HepG2 (cell line): ENCODE data around the gene ZNG1A. TPM values are rescaled to one million over a fixed set of nuclear protein-coding genes. Genes with fewer than 3 reads are reported as not detected.
"Not testable (repeated sequence)": the region's sequence is repeated elsewhere in the genome, so short reads cannot be mapped to it uniquely, and the experiment has no call there.

ENCODE experiments used
- ATAC-seq: fragments of 200-7000 bp; cut with Tn5 transposase; 3 replicates; pipeline ENCODE4 v1.9.1; 2020; ENCODE audit warnings: mild to moderate bottlenecking, moderate library complexity
- BruUV-seq: library from RNA; stranded (reverse); fragments of 400-500 nt; replicated peaks from 2 replicates; lab custom pipeline; 2021; lab: Mats Ljungman, UMichigan
- CTCF ChIA-PET: fragments of 300-600 bp; formaldehyde crosslinking; extraction: SDS; loops from one replicate; lab custom pipeline; 2021; ENCODE audit warnings: low total read pairs, inconsistent platforms, low intra/inter-chr PET ratio; lab: Yijun Ruan, JAX
- POLR2A ChIA-PET: fragments of 350-600 bp; sonication (Branson Sonifier 250); formaldehyde crosslinking; loops from one replicate; lab custom pipeline; 2020; ENCODE audit warnings: antibody characterized with exemption, inconsistent platforms; lab: Yijun Ruan, JAX
- DNase-seq: peaks from one replicate; pipeline ENCODE4 v3.0.0-alpha.2; 2015; ENCODE audit warnings: low spot score
- FAIRE-seq: peaks from 3 replicates; lab custom pipeline; 2011; peaks lifted over from hg19 to GRCh38; lab: Jason Lieb, UNC
- H2AFZ ChIP-seq: one replicate; pipeline ENCODE4 v1.6.1; 2011; ENCODE audit warnings: low read length, inconsistent platforms
- H3K27ac ChIP-seq: fragments of 300-600 bp; 3 replicates; pipeline ENCODE4 v1.8.0; 2011; ENCODE audit warnings: mixed run types, mild to moderate bottlenecking, mixed read lengths, low read length, inconsistent platforms; ENCODE audit not compliant: insufficient read depth; ENCODE audit errors: extremely low read length
- H3K27me3 ChIP-seq, 2 experiments: fragments of 200-600 bp in 1 of 2; 2 replicates in 1 of 2; 3 replicates in 1 of 2; pipeline versions ENCODE4 v1.6.0 to v1.8.0; 2011; ENCODE audit warnings: low read length in 2 of 2, mild to moderate bottlenecking in 2 of 2, moderate library complexity in 2 of 2, inconsistent platforms in 1 of 2; ENCODE audit not compliant: insufficient read depth in 2 of 2, control insufficient read depth in 1 of 2
- H3K36me3 ChIP-seq, 2 experiments: fragments of 200-600 bp in 1 of 2; replicated peaks in 1 of 2; 2 replicates in 1 of 2; 3 replicates in 1 of 2; pipeline versions ENCODE4 v1.5.1 to v1.8.0; 2011; ENCODE audit warnings: low read length in 2 of 2, inconsistent platforms in 1 of 2; ENCODE audit not compliant: insufficient read depth in 2 of 2, control insufficient read depth in 1 of 2
- H3K4me1 ChIP-seq: 2 replicates; pipeline ENCODE4 v1.5.1; 2012; ENCODE audit warnings: low read length, inconsistent platforms; ENCODE audit not compliant: insufficient read depth
- H3K4me2 ChIP-seq: 2 replicates; pipeline ENCODE4 v1.6.0; 2011; ENCODE audit warnings: low read depth, low read length, inconsistent platforms
- H3K4me3 ChIP-seq, 3 experiments: fragments of 200-600 bp in 1 of 3; sonication (generic), shearing (Covaris generic) in 1 of 3; replicated peaks in 1 of 3; 2 replicates each; pipeline ENCODE4 v1.5.1; 2011 to 2016; ENCODE audit warnings: low read length in 3 of 3, inconsistent platforms in 2 of 3, low read depth in 2 of 3, mild to moderate bottlenecking in 2 of 3, control low read depth in 1 of 3, mixed read lengths in 1 of 3; ENCODE audit not compliant: insufficient read depth in 1 of 3
- H3K79me2 ChIP-seq: one replicate; pipeline ENCODE4 v1.6.1; 2011; ENCODE audit warnings: low read length, inconsistent platforms; ENCODE audit not compliant: insufficient read depth
- H3K9ac ChIP-seq: 2 replicates; pipeline ENCODE4 v1.6.0; 2011; ENCODE audit warnings: mild to moderate bottlenecking, low read depth, low read length, inconsistent platforms; ENCODE audit not compliant: insufficient read depth
- H3K9me3 ChIP-seq: 2 replicates; pipeline ENCODE4 v1.5.1; 2012; ENCODE audit warnings: mild to moderate bottlenecking, low read length
- H4K20me1 ChIP-seq: 2 replicates; pipeline ENCODE4 v1.6.0; 2011; ENCODE audit warnings: inconsistent platforms, mild to moderate bottlenecking, low read length, moderate library complexity; ENCODE audit not compliant: insufficient read depth
- WGBS: methylation state at CpG from one replicate; pipeline ENCODE4 v1.1.6; 2017; ENCODE audit warnings: low lambda C conversion rate; 5-methylcytosine and 5-hydroxymethylcytosine counted together
- in situ Hi-C: cut with HindIII; loops from 2 replicates; pipeline ENCODE4 v1.10.0; 2017; ENCODE audit warnings: low pct_unique_long_range_greater_than_20kb; ENCODE audit not compliant: extremely low pct_ligation_motif_present
- intact Hi-C: fragments of 100-400 bp; cut with micrococcal nuclease; formaldehyde crosslinking; loops from one replicate; pipeline ENCODE4 v1.10.0; 2022; ENCODE audit not compliant: unreplicated experiment
- polyA plus RNA-seq, 8 experiments: library from polyadenylated mRNA; depleted of rRNA in 3 of 8; stranded (reverse) in 7 of 8; unstranded in 1 of 8; fragments of >200 nt; fragmentation: Illumina TruSeq in 4 of 8; extraction: Trizol in 4 of 8; gene quantifications; 2 replicates each; pipeline versions ENCODE4 v1.2.1 to v1.2.3, GENCODE V29; 2011 to 2016; ENCODE audit warnings: low read depth in 4 of 8, missing spikeins in 1 of 8, mixed read lengths in 1 of 8; ENCODE audit not compliant: insufficient read depth in 1 of 8
- total RNA-seq, 5 experiments: library from RNA; depleted of rRNA; stranded (reverse); fragments of >200 nt; fragmentation: Illumina TruSeq; extraction: Trizol; gene quantifications; 2 replicates each; pipeline ENCODE4 v1.2.3, GENCODE V29; 2016; ENCODE audit warnings: low read depth in 1 of 5

The ZNG1A gene
- total and polyA plus RNA-seq, 2 of the 13 experiments (the other 11 are each of a cell fraction or from before 2014, with no cell fraction given), result 28.6 to 90.6 TPM

- H3K4me3 ChIP-seq, DNase-seq, H3K9me3 ChIP-seq, H3K36me3 ChIP-seq, H3K27ac ChIP-seq, H2AFZ ChIP-seq, FAIRE-seq, POLR2A ChIA-PET, in situ Hi-C loops, CTCF ChIA-PET, H3K79me2 ChIP-seq, H3K27me3 ChIP-seq, intact Hi-C loops, BruUV-seq, H4K20me1 ChIP-seq, H3K4me1 ChIP-seq, H3K4me2 ChIP-seq, H3K9ac ChIP-seq, ATAC-seq: not testable (repeated sequence)
- WGBS, result 94% methylated on average over 15 of the region's 17 CpGs
Measured at GRCh38 chr9:139880-140279, 39.0 kb downstream of the ZNG1A start.

GRCh38 chr9:117995-118467 is 60.8 kb downstream of the ZNG1A start, which contains the start of gene FOXD4:
FOXD4 (minus strand) TSS chr9:118417; CDS start chr9:118119, 298 bp downstream.
- H3K4me2 ChIP-seq, H3K4me1 ChIP-seq, H3K9me3 ChIP-seq, CTCF ChIA-PET, H3K27ac ChIP-seq, POLR2A ChIA-PET, DNase-seq, H3K9ac ChIP-seq, in situ Hi-C loops, H4K20me1 ChIP-seq, H3K36me3 ChIP-seq, H3K4me3 ChIP-seq, intact Hi-C loops, ATAC-seq, H2AFZ ChIP-seq, H3K79me2 ChIP-seq, BruUV-seq, FAIRE-seq: not testable (repeated sequence)
- peaks cover 0 to 12% of the 10 kb centered on the region in 2 experiments; a peak in 2 of 5 replicates for H3K27me3 ChIP-seq
- WGBS, result 96% methylated on average over 11 of the region's 30 CpGs

- 96% methylated on average over 39 of the region's 71 CpGs for WGBS
- H3K27ac ChIP-seq, H4K20me1 ChIP-seq, H2AFZ ChIP-seq, ATAC-seq, H3K9me3 ChIP-seq, POLR2A ChIA-PET, H3K4me2 ChIP-seq, CTCF ChIA-PET, DNase-seq, BruUV-seq, H3K4me3 ChIP-seq, intact Hi-C loops, FAIRE-seq, H3K36me3 ChIP-seq, H3K4me1 ChIP-seq, H3K9ac ChIP-seq, H3K79me2 ChIP-seq, in situ Hi-C loops: not testable (repeated sequence)
- peaks cover 0 to 17% of the 10 kb centered on the region in 2 experiments; a peak in 2 of 5 replicates for H3K27me3 ChIP-seq
Measured at GRCh38 chr9:117144-117994, 61.5 kb downstream of the ZNG1A start.

- FAIRE-seq, intact Hi-C loops, H3K9me3 ChIP-seq, in situ Hi-C loops, H3K9ac ChIP-seq, ATAC-seq, H3K36me3 ChIP-seq, H3K4me2 ChIP-seq, H3K27ac ChIP-seq, POLR2A ChIA-PET, H3K4me3 ChIP-seq, H3K79me2 ChIP-seq, BruUV-seq, H4K20me1 ChIP-seq, H2AFZ ChIP-seq, CTCF ChIA-PET, H3K4me1 ChIP-seq, DNase-seq: not testable (repeated sequence)
- peaks cover 0 to 17% of the 10 kb centered on the region in 2 experiments; a peak in 2 of 5 replicates for H3K27me3 ChIP-seq
- 74% methylated on average over 18 of the region's 41 CpGs for WGBS
Measured at GRCh38 chr9:116239-117077, 62.4 kb downstream of the ZNG1A start.
